Stimulated activated CD4-positive, alpha-beta T cell treated with anti-CD3 and anti-CD28 coated beads, Interleukin-12 subunit alpha, Interleukin-12 subunit beta, amount 100 ng/mL, for 48 hours (primary cell): ENCODE results near the gene CYB561A3.
"Not testable (repeated sequence)": the region's sequence is repeated elsewhere in the genome, so short reads cannot be mapped to it uniquely, and the experiment has no call there.

Experiments used
- DNase-seq, 3 donors: peaks; one replicate each; pipeline ENCODE4 v3.0.0-alpha.2; 2020; ENCODE audit warnings: low read depth in 2 of 3, low spot score in 1 of 3

CYB561A3 gene

DNA sequence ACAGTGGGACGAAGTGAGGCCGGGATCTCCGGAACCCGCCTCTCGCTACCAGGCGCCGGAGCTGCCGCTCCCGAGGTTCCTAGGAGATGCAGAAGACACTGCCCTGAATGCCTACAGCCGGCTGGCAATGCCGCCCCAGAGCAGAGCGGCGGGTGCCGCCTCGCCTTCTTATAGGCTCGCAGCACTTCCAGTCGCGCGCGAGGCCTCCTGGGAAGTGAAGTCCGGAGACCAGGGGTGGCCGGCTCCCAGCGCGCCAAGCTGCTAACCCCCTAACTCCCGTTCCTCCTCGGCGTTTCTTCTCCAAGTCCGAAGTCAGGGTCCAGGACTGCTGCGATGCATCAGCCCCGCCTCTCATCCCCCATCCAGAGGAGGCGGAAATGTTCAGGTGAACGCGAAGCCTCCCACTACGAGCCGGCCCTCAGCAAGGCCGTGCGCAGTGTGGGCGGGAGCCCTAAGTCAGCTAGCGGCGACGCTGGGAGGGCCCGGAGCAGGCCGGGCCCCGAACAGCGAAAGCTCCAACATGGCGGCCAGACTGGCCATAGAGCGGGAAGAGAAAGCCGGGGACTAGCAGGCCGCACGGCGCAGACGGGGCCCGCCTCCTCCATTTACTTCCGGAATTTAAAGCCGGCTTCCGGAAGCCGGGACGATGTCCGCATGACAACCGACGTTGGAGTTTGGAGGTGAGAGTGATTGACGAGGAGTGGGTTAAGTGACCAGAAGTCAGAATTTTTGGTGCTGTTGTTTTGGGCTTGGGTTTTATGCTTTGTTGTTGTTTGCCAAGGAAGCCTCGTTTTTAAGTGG lies at the start of gene CYB561A3, which contains the start of gene TMEM138:
CYB561A3 (minus strand) TSS at position 142 of the 801 bp plus-strand sequence. CDS start 5,169 bp downstream, outside the sequence.
TMEM138 (plus strand) TSS at position 634 of the 801 bp plus-strand sequence. CDS start 2,017 bp downstream, outside the sequence.
- DNase-seq: peak; percentile 83 to 90 (median 90)

DNA sequence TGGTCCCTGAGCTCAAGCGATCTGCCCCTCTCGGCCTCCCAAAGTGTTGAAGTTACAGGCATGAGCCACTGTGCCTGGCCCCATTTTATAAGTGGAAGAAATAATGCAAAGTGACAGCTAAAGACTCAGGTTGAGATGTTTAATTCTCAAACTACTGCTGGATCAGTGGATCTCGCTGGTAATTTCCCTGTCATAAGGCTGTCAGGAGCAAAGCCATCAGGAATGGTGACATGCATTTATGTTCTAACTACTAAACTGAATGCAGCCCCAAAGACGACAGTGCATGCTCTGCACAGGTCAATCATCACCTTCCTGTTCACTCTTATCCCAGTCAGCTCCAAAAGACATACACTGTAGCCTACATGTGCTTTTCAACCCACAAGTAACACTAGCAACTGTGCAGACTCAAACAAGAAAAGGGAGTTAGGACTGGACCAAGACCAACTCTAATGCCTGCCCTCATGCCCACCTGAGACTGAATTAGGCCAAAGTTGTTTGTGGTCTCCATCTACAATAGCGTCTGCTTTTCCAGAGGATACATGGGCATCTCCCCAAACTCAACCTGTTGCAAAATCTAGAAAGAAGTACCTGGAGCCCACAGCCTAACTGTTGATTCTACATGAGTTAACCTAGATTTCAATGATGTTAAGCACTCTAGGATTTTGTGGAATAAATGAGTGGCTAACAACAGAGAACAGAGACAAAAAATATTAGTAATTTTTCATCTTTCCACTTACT lies 45.5 kb upstream of the CYB561A3 start:
- no peak for DNase-seq

- DNase-seq: no peak
These were observed 44.4 kb upstream of the CYB561A3 start for GRCh38 chr11:61406067-61406466.

DNA sequence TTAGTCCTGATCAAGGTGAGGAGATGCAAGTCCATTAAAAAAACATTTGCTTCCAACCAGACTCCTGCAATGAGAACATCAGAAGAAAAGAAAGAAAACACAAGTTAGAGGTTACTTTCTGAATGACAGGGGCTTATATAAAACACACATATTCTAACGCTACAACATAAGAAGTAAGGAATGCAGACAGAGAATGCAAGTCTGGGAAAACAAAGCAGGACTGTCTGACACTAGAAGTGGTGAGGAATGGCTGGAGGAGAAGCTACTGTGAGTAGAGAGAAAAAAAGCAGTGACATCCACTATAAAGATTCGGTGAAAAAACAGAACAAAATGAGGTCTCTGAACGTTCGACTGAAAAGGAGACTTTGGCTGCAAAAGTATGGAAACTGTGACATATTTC lies 43.0 kb upstream of the CYB561A3 start:
- no peak for DNase-seq

DNA sequence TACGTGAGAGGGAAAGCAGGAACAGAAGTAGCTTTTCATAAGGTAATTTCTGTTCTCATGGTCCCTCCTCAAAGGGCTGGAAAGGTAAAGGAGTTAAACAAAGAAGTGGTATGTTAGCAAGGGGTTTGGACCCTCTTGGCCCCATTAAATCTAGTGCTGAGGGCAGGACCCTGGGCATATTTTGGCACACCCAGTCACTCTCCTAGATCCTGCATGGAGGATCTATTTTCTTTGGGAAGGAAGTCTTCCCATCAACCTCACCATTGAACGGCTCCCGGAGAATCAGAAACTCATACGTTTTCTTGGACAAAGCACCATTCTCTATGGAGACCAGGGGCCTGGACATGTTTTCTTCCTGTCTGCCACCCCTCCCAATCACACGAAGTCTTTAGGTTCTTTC lies 42.4 kb upstream of the CYB561A3 start:
- DNase-seq: no peak

DNA sequence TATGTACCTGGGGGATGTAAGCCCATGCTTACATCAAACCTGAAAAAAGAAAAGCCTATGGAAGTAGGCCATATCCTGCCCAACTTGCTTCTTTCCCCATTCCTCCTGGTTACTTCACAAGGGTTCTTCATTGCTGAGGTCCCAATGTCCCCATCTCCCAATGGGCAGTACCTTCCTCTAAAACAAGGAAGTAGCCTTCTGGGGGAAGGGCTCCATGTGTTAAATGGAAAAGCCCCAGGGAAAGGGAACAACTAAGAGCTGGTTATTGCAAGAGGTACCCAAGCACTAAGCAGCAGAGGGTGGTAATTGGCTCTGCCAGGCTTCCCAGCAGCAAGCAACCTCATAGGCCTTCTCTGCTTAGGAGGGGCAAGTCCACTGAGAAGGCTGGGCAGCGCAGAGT lies 42.0 kb upstream of the CYB561A3 start:
- DNase-seq: no peak

DNA sequence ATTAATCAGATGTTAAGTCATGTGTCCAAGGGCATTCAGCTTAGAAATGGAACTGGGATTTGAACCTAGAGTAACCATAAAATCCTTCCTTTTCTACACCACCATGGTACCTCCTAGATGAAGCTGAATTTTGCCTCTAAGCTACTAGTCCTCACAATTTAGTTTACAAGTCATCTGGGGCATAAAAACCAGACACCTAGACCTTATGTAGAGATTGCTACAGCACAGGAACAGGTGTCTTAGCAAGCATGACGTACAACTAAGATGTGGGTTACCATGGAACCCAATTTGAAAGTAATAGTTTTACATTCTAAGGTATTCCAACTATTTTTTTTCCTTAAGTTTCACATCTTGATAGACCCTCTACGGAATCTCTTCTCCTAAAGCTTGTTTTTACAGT lies 39.9 kb upstream of the CYB561A3 start:
- DNase-seq: no peak

DNA sequence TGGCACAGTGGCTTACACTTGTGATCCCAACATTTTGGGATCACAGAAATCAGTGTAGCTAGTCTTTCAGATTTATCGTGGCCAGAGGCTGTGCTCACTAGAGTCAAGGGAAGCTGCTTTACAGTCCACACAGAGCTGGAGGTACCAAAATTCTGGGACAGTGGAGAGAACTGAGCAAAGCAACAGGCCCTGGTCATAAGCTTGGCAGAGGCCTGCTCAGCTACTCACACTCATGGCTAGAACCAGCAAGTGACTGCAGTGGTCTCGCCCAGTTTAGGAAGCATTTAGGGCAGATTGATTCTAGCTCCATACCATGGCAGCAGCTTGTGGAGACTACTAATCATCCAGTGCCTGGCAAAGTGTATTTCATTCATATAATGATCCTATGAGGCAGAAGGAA lies 39.5 kb upstream of the CYB561A3 start:
- no peak for DNase-seq

DNA sequence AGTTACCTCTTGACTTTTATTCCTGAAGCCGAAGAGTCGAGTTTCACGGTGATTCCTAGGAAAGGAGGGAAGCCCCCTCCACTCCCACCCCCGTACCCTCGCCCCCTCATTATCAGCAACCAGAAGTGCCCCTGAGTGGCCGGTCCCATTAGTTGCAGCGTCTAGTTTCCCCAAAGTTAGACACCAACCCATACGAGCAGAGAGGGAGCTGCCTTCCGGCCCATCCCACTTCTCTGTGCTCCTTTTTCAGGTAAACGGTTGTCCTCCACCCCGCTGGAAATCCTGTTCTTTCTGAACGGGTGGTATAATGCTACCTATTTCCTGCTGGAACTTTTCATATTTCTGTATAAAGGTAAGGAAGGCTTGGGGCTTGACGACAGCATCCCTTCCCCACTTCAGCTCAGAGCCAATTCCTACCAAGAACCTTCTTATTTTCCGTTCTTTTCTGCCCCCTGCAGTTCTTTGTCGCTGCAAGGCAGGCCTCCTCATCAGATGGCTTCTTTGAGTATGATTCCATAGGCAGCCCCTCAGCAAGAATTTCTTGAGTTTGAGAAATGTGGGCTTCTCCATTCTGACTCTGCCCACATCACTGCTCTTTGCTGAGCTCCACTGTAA lies 31.4 kb upstream of the CYB561A3 start:
- no peak for DNase-seq

DNA sequence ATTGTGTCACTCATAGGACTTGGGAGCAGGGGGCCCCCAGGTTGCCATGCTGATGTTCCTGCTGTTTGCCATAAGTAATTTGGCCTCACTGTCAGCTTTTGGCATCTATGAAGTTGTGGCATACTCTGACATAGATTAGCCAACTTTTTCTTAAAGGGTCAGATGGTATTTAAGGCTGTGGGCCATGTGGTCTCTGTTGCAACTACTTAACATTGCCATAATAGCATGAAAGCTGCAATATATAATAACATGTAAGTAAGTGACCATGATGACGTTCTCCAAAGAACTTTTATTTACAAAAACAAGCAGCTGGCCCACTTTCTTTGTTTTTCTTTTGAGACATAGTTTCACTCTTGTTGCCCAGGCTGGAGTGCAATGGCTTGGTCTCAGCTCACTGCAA lies 28.5 kb upstream of the CYB561A3 start:
- no peak for DNase-seq

- DNase-seq: no peak
These were observed 22.9 kb upstream of the CYB561A3 start for GRCh38 chr11:61384271-61385242.

GRCh38 chr11:61383859-61384258 lies 22.2 kb upstream of the CYB561A3 start:
- not testable (repeated sequence) for DNase-seq

- no peak for DNase-seq
These were observed 19.2 kb upstream of the CYB561A3 start for GRCh38 chr11:61380884-61381283.

DNA sequence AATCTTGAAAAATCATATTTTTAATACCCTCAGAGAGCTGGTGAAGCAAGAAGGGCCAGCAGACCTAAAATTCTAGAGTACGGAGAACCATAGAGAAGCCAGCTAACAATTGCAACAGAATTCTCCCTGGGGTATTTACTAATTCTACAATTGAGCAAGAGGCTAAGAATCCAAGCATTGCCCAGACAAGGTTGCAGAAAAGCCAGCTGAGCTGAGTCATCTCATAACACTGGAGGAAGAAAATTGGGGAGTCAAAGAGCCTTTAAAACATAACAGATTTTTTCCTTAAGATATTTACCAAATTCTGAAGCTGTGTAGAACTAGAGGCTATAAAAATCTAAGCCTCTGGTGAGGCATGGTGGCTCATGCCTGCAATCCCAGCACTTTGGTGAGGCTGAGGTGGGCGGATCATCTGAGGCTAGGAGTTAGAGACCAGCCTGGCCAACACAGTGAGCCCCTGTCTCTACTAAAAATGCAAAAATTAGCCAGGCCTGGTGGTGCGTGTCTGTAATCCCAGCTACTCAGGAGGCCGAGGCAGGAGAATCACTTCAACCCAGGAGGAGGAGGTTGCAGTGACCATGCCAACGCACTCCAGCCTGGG lies 17.1 kb upstream of the CYB561A3 start:
- DNase-seq: no peak

DNA sequence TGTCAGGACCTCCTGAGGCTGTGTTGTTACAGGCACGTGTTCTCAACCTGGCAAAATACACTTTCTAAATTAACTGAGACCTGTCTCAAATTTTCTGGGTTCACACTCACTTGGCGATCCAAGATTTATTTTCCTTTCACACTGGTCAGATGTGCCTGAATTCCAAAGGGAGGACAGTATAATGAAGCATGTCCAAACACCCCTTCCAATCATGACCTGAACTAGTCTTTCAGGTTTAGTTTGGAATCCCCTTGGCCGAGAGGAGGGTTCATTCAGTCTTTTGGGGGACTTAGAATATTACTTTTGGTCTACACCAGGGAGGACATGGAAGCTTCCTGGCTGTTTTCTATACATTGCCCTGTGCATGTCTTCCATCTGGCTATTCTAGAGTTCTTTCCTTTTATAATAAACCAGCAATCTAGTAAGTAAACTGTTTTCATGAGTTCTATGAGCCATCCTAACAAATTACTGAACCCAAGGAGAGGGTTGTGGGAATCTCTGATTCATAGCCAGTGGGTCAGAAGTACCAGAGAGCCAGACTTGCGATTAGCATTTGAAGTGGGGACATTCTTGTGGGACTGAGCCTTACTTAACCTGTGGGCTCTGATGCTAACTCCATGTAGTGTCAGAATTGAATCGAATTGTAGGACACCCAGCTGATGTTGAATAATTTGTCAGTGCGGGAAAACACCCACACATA lies 15.9 kb upstream of the CYB561A3 start:
- DNase-seq: no peak

DNA sequence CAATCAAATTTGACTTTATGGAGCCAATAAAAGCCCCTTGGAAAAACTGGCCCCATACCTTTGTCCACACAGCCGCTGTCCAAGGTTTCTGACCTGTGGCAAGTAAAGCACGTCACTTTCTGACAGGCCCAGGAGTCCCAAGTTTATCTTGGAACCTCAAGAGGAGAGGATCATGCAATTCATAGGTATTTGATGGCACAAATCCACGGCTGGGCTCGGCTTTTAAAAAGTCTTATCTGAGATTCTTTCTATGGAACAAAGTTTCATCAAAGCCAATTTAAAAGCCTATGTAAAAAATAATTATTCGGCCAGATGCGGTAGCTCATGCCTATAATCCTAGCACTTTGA lies 14.1 kb upstream of the CYB561A3 start:
- no peak for DNase-seq

DNA sequence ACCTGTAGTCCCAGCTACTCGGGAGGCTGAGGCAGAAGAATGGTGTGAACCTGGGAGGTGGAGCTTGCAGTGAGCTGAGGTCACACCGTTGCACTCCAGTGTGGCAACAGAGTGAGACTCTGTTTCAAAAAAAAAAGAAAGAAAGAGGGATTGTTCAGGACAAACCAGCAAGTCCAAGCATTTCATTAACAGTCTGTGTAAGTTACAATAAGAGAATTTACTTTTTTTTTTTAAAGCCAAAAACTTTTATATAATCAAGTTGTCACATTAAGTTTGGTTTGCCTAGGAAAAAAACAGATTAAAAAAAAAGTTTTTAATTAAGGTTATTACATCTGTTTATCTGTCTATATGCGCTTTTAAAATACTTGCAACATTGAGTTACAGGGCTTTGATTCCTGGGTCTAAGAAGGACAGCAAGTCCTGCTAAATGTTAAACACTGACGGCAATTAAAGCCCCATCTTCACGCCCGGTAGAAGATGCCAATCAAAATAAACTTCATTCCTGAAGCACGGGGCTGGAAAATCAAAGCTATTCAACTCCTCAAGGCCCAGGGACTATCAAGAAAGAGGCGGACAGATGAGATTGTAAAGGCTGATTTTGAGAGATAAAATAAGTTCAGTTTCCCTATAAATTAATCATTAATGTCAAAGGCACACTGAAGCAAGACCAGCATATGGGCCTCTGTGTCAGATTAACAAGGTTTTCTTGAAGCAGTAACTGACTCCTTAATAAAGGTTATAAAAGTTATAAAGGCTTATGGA lies 11.2 kb upstream of the CYB561A3 start:
- DNase-seq: no peak

DNA sequence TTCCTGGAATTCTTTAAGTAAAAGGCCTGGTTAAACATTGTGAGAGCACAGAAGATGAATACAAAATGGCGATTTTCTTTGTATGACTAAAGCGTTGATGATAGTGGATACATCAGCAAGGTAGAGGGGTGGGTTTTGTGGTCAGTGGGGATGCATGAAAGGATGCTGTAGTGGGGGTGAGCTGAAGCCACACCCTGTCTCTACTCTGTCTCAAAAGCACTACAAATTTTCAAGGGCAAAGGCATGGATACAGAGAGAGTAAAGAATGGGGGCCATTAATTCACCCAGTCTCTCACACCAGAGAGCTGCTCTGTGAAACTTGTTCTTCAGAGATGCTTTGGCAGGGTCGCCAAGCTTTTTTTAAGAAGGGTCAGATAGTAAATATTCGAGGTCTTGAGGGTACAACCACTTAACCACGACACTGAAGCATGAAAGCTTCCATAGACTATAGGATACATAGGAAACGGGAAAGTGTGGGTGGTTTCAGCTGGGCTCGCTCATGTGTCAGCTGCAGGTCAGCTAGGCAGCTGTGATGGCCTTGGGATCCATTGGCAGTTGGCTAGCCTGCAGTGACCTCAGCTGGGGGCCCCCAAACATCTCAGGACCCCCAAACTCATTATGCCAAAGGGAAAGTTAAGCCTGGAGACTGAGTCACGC lies 8.8 kb upstream of the CYB561A3 start:
- DNase-seq: no peak
